HG02798 (cell line): ENCODE results near the gene CDK5RAP2.

Source experiments
- ATAC-seq: cut with Tn5 transposase; IDR thresholded peaks from one replicate; pipeline ENCODE4 v1.9.1; 2021; ENCODE audit warnings: mild to moderate bottlenecking; ENCODE audit not compliant: unreplicated experiment, poor library complexity

CDK5RAP2 gene

DNA sequence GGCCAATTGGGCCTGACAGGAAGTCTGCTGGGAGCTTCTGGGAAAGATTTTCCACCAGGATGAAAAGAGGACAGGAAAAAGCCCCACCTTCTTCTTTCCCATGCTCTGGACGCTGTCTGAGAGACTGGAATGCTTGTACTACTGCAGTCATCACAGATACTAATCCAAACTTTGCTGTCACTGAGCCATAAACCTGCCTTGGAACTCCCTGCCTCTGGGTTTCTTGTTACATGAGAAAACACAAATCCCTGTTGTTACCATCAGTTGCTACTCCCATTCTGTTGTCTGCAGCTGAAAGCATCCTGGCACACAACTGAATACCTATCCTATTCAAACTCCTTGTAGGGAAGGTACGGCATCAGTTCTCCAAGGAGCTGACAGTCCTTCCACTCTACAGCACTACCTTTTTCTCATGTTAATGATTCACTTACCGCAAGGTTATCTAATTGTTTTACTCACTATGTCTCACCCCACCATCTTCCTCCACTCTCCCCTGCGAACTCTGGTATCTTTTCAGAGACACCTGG, 167.5 kb downstream of the CDK5RAP2 start:
- no peak for ATAC-seq

DNA sequence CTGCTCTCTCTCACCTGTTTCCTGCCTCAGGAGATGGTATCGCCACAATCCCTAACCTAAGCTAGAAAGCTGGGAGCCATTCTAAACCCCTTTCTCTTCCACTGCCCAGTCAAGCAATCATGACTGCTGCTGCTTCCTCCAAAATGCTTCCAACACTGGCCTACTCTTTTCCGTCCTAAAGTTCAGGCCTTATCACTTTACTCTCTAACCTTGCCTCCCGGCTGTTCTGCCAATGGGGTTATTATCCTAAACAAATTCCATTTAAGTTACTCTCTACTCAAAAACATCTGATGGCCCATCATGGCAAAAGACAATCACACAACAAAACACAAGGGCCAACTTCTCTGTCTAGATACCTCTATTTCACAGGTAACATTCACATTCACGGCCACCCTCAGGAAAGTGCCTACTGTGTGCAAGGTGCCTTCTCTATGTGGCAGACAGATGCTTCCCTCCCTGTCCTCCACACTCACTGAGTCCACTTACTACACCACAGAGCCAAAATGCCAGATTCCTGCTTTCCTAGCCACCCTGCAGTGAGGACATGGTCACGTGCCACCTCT, 168.0 kb downstream of the CDK5RAP2 start:
- ATAC-seq: no peak

DNA sequence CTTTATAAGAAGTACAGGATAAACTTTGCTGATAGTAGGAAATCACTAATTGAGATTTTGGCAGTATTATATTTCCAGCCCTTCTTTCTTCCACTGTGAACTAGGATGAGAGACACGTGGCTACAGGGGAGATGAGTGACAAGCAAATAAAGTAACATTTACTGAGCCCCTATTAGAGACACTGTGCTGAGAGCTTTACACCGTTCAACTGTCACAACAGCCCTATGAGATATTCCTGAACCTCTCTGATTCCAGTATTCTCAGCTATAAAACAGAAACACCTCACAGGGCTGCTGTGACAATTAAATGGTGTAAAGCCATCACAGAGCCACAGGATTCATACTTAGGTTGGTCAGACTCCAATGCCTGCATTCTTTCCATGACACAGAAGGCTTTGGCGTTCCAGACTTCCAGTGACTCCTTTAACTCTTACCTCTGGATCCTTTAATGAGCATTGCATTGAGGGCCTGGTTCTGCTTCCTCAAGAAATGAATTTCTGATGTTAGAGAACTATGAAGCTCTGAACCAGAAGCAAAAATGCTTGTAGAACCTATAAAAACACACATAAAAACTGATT, 169.0 kb downstream of the CDK5RAP2 start:
- ATAC-seq: no peak

- no peak for ATAC-seq
These were observed 171.2 kb downstream of the CDK5RAP2 start for GRCh38 chr9:120408680-120409258.

DNA sequence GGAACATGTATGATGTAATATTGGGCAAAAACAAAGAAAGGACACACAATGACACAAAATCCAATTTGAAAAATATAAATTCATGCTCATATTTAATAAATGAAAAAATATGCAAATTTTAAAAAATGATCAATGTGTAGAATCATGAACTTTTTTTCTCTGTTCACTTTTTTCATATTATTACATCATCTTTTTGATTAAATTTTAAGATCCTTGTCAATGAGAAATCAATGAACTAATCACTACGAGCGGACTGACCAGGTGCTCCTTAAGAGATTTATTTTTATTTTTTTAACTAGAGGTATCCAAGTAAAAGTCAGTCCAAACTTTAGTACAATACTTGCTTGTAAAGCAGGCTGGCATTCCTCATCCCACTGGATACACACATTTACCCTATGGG, 174.1 kb downstream of the CDK5RAP2 start:
- ATAC-seq: no peak

DNA sequence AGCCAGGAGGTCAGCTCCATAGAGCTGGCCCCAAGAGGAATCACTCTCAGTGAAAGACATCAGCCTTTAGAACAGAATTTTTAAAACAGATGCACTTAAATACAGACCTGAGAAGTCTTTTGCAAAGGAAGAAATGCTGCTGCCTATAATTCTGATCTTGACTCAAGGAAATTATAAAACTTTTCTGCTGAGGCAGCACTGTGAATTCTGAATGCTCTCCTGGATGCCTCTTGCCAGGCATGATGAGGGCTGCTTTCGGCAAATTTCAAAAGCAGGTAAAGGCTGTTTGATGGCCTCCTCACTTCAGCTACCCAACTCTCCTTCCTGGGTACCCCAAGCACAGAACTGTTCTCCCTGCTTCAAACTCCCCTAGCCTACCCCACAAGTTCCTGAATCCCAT, 174.8 kb downstream of the CDK5RAP2 start:
- no peak for ATAC-seq

DNA sequence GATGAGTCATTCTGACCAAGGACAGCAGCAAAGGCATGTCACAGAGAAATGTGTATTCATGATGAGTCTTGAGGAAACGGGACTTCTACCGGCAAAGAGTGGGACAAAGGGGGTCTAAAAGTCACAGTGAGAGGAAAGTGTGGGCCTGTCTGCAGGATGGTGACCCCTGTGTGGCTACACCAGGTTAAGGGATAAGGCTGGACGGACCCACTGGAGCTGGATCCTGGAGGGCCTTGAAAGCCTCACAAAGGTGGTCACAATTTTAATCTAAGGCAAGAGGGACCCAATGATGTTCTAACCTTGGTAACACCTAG, 176.5 kb downstream of the CDK5RAP2 start:
- no peak for ATAC-seq

DNA sequence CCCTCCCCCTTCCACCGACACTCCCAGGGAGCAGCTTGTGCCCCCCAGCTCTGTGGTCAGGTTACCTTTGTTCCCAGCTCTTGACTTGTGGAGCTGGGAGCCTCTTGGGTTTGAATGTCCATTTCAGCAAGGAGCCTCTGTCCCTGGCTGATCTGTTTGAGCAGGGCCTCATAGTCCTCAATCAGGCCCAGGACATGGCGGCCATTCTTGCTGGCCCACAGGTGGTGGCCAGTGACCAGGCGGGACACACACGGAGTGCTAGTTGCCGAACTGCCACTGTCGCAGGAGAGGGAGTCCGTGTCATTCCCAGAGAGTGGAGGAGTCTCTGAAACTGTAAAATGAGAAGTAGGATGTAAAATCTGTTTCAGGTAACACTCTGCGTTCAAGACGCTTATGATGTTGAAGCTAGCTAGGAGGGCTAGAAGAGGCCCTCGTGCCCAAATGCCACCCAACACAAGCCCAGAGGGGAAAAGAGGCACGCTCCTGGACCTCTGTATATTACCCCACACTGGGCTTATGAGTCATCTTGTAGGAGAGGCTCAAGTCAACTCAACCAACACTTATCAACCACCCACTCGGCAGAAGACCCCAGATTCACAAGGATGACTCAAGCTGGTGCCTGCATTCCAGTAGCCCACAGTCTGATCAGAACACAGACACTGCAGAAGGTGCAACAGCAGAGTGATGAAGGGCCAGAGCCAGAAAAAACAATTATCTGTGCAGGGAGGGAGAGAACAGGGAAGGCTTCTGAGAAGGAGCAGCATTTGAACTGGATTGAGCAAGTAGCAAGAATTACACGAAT, 177.0 kb downstream of the CDK5RAP2 start:
- no peak for ATAC-seq

DNA sequence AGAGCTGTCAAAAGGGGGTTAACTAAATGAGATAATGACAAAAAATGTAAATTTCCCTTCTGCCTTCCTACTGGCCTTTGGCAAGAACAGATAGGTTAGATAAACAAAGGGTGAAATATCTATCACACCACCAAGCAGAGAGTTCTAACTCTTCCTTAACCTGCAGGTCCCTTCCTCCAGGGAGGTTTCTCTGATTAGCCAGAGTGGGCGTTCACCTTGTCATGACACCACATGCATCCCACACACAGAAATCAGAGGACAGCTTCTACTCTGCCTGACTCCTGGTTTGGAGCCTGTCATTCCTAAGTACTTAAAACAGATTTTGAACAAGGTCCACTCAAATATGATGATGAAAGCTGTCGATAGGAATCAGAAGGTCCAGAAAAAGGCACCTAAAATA, 180.0 kb downstream of the CDK5RAP2 start:
- ATAC-seq: no peak

GRCh38 chr9:120398286-120398685, 181.7 kb downstream of the CDK5RAP2 start:
- no peak for ATAC-seq

DNA sequence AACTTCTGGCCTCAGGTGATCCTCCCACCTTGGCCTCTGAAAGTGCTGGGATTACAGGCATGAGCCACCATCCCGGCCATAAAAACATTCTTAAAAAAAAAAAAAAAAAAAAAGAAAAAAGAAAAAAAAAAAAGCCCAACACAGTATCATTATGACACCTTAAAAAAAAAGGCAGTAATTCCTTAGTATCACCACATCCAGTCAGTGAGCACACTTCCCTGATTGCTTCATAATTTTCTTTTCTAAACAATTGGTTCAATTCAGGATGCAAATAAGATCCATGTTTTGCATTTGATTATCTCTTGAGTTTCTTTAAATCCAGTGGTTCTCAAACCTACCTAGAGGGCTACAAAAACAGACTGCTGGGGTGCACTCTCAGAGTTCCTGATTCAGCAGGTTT, 182.5 kb downstream of the CDK5RAP2 start:
- ATAC-seq: no peak

DNA sequence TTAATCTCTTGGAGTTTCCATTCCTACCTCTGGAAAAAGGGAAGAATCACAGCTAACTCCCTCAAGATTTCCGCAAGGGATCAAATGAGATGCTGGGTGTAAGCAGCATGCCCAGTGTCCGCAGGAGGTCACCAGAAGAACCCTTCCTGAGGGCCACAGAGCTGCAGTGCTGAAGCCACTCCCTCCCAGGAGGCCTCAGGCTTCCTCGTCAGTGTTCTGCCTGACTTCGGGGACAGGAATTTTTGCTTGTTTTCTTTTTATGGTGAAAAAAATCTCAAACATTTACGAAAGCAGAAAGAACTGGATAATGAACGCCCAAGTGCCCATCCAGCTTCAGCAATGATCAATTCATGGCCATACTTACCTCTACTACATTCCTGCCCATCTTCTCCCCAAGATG, 183.0 kb downstream of the CDK5RAP2 start:
- ATAC-seq: no peak

GRCh38 chr9:120396418-120396817, 183.5 kb downstream of the CDK5RAP2 start:
- no peak for ATAC-seq

DNA sequence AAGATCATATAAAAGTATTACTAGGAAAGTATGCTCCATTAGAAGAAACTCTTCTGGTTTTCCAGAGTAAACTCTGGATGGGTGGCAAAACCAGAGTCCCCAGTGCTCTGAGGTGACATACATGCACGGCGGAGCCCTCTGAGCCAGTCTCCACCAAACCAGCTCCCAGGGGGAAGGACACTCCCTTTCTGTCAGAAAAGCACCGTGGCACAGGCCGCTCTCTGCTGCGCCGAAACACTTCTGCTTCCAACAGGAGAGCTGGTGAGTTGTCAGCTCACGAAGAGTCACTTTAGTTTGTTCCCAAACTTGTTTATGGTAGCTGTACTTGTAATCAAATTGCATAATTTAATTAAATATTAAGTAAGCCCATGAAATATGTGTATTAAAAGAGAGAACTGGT, 184.6 kb downstream of the CDK5RAP2 start:
- ATAC-seq: no peak

- ATAC-seq: no peak
These were observed 185.8 kb downstream of the CDK5RAP2 start for GRCh38 chr9:120394058-120394669.

GRCh38 chr9:120393386-120394057, 186.4 kb downstream of the CDK5RAP2 start:
- no peak for ATAC-seq

GRCh38 chr9:120392711-120393110, 187.3 kb downstream of the CDK5RAP2 start:
- ATAC-seq: no peak

- ATAC-seq: no peak
These were observed 187.7 kb downstream of the CDK5RAP2 start for GRCh38 chr9:120392245-120392644.

DNA sequence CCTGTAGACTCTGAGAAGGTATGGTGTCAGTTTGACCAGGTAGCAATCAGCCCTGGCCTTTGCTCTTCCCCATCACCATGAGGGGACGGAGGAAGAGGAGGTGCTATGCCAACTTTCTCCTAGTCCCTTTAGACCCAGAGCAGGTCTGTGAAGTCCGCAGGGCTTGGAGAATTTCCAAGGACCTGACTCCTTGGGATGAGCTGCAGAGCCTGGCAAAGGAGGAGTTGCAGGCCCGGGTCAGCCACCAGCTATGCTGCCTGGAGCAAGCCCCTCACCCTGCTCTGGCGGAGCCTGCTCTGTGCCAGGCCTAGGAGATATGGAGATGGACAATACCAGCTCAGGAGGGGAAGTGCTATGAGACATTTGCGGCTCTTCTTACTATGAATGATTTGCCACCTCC, 188.3 kb downstream of the CDK5RAP2 start:
- ATAC-seq: no peak

DNA sequence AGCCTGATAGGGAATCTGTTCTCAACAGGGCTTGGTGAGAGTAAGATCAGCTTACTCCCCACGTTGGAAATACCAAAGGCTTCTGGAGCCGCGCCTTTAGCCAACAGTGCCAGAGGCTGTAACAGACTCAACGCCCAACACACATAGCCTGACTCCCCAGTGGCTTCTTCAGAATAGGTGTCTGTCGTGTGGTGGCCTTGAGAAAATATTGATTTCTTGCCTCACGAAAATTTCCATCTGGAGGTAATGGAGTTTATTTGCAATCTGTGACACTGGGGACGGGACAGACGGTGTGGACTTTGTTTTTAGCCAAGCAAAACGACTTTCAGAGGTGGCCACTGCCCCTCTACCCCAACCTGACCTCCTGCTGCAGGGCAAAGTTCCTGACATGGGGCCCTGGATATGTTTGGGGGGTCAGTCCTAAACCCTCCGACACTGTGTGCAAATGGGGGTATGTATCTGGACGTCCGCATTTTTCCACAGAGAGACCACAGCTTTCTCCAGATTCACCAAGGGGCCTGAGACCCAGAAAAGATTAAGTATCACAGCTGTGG, 189.3 kb downstream of the CDK5RAP2 start:
- ATAC-seq: no peak
